ENCODE data around the gene GATA1.

Gene GATA1

GRCh38 chrX:48786341-48786800 lies at the start of gene GATA1:
Gene GATA1 (plus strand): TSS chrX:48786590. CDS start chrX:48791110, 4,520 bp downstream.
- no peak for DNase-seq

- no peak for DNase-seq
These were observed 49.5 kb upstream of the GATA1 start for GRCh38 chrX:48736878-48737212.

DNA sequence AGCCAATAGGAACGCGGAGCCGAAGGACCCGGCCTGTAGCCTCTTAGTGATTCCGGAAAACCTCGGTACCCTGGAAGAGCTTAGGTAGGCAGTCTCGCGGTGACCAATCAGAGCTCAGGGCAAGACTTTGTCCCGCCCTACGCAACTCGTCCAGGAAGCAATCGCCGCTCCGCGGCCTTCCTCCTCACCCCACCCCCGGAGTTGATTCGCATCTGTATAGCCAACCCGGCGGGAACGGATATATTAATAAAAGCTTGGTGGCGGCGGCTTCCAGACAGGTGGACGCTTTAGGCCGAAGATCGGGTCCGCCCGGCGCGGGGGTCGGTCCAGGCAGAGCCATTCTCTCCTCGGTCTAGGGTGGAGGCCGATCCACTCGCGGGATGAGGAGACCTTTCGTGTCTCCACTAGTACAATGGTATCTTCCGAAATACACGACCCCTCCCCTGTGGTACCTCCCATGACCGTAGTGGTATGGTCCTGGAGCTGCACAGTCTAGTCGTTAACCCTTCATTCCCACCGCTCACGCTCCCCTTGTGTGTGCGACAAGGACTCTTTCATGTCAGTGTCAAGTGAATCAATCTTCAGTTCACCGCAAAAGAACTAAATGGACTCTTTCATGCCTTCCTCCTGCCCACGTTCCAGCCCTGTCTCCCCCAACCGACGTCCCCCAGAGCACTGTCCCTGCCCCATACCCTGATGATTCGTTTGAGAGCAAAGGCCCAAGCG lies 49.0 kb upstream of the GATA1 start:
- DNase-seq: peak; percentile 96

- no peak for DNase-seq
These were observed 48.5 kb upstream of the GATA1 start for GRCh38 chrX:48737940-48738339.

- no peak for DNase-seq
These were observed 44.6 kb upstream of the GATA1 start for GRCh38 chrX:48741834-48742233.

DNA sequence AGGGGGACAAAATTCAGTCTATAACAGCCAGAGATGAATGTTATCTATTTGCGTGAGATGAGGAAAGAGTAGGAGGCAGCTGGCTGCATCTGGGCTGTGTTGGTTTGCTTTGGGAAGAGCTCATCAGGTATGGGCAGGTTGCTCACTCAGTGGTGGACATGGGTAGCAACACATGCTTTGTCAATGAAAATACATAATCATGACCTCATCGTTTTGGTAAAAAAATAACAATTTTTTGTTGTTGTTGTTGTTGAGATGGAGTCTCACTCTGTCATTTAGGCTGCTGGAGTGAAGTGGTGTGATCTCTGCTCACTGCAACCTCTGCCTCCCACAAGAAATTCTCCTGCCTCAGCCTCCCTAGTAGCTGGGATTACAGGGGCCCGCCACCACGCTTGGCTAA lies 41.2 kb upstream of the GATA1 start:
- no peak for DNase-seq

GRCh38 chrX:48747415-48748016 lies 38.9 kb upstream of the GATA1 start:
- DNase-seq: no peak

GRCh38 chrX:48749182-48749581 lies 37.2 kb upstream of the GATA1 start:
- no peak for DNase-seq

GRCh38 chrX:48751343-48751742 lies 35.0 kb upstream of the GATA1 start:
- no peak for DNase-seq

GRCh38 chrX:48752498-48752897 lies 33.9 kb upstream of the GATA1 start:
- no peak for DNase-seq

- no peak for DNase-seq
These were observed 32.6 kb upstream of the GATA1 start for GRCh38 chrX:48753708-48754228.

- DNase-seq: no peak
These were observed 32.2 kb upstream of the GATA1 start for GRCh38 chrX:48754238-48754637.

DNA sequence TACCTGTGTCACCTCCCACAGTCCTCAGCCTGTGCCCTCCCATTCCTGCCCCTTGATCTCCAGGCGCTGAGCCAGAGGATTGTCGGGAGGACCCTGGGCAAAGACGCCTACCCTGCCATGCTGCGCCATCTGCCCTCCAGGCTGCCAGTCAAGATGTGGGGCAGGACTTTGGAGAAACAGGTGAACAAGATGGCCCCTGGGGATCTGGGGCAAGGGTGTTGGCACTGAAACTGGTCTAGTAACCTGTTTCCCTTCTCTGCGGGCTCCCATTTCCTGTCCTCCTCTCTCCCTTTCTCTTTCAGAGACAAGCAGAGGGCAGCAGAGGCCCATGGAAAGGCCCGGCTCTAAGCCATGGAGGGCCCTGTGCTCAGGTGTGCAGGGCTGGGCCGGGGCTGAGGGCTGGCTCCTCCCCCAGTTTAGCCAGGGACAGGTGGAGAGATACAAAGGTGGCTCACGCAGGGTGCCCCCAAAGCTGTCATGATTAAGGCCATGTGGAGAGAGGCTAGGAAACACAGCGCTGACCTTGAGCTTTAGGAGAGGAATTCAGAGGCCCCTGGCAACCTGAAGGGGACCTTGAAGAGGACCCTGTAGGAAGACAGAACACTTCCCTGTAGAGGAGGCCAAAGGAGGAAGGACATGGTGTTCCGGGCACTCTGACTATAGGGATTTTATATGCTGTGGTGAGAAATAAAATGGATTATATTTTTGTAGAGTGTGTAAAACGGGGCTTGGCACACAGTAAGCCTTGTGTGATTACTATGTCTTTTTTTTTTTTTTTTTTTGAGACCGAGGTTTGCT lies 24.5 kb upstream of the GATA1 start, which contains the start of gene GLOD5:
Gene GLOD5 (plus strand): TSS at position 74 of the 798 bp plus-strand sequence. CDS start 44 bp downstream, at position 118.
- peak; percentile 70 for DNase-seq

- no peak for DNase-seq
These were observed 17.2 kb upstream of the GATA1 start for GRCh38 chrX:48769230-48769629.

GRCh38 chrX:48770296-48770695 lies 16.1 kb upstream of the GATA1 start:
- DNase-seq: no peak

DNA sequence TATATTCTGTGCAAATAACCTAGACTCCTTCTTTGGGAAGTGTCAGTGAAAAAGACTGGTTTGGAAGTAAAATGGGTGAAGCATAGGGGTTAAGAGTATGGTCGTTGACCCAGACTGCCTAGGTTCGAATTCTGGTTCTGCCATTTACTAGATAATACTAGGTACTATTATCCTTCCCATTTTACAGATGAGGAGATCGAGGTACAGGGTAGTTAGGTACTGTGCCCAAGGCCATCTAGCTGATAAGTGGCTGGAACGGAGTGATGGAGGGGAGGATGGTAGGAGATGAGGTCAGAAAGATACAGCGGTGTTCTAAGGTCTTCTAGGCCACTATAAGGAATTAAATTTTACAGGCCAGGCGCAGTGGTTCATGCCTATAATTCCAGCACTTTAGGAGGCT lies 13.8 kb upstream of the GATA1 start:
- DNase-seq: no peak

DNA sequence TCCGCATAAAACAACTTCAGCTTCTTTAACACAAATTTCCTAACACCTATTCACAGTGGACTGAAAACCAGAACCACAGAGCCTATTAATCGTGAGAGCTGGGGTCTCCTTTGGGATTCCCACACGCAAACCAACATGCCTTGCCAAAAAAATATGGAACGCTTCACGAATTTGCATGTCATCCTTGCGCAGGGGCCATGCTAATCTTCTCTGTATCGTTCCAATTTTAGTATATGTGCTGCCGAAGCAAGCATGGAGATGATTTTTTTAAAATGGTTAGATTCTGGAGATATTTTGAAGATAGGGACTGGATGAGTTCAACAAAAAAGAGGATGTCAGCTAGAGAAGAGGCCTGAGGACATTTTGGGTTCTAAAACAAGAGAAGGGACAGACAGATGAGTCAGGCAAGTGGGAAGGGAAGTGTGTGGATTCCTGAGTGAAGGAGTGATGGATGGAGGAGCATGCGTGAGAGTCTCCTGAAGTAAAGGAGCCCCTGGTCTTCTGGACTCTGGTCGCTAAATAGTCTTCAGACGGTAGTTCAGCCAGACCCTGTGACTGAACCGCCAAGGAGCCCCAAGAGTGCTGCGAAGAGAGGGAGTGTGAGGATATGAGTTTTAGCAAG lies 9.5 kb upstream of the GATA1 start:
- no peak for DNase-seq

DNA sequence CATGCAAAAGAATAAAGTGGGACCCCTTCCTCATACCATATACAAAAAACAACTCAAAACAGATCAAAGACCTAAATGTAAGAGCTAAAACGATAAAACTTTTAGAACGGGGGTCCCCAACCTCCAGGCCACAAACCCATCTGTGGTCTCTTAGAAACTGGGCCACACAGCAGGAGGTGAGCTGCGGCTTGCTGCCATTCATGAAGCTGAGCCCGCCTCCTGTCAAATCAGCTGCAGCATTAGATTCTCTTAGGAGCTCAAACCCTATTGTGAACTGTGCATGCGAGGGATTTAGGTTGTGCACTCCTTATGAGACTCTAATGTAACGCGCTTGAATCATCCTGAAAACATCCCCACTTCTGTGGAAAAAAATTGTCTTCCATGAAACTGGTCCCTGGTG lies 7.0 kb upstream of the GATA1 start:
- no peak for DNase-seq

- no peak for DNase-seq
These were observed 4.7 kb upstream of the GATA1 start for GRCh38 chrX:48781705-48782104.

- no peak for DNase-seq
These were observed 4.2 kb upstream of the GATA1 start for GRCh38 chrX:48782216-48782615.

DNA sequence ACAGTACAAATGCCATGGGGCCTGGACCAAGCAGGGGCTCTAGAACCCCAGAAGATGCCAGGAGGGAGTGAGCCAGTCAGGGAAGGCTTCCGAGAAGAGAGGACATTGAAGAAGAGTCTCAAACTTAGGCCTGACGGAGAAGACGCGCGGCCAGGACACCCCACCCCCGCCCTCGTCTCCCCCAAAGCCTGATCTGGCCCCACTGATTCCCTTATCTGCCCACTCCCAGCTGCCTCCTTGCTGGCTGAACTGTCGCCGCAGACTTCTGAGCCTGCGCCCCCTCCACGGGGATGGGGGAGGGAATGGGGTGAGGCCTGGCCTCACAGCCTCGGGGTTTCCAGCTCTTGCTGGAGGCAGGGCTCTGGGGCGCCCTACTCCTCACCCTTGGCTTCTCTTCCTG lies 3.6 kb upstream of the GATA1 start:
- no peak for DNase-seq

DNA sequence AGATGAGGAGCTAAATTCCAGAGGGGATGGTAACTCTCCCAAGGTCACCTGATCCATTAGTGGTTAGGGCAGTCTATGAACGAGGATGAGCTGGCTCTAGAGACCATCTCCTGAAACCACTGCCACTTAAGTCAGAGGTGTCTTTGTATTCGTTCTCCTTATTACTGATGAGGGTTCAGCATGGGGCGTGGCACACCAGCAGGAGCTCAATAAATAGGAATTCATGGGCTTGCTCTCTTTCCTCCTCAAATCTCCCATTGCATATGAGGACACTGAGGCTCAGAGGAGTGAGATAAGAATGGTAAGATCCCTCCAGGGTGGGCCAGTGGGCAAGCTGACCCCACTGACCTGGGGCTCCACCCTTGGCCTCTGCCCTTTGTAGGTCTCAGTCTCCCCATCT lies 1.7 kb upstream of the GATA1 start:
- no peak for DNase-seq

GRCh38 chrX:48785186-48785539 lies 1.2 kb upstream of the GATA1 start:
- no peak for DNase-seq
